ENCODE measurements around the gene MTMR12. TPM values are rescaled to one million over a fixed set of nuclear protein-coding genes. Genes with fewer than 3 reads are reported as not detected.

Gene MTMR12
- total RNA-seq, 2 experiments from 2014 or later, result 21.6 to 22.8 TPM

- ChIA-PET POLR2A (interaction anchor here (0.6 kb wide), 1 partner anchor 16 kb away, joined by 4 read pairs; no protein-coding TSS in a partner anchor), CTCF (no interaction called here)
- H3K36me3 Mint-ChIP-seq (ENCODE audit: low read depth), result peaks cover 16% of the 10 kb centered on the region
- H3K4me3 Mint-ChIP-seq, result peak overlapping the region; percentile 87
- ATAC-seq (no peak), DNase-seq (no peak)
- peaks cover 33% of the 10 kb centered on the region for H3K4me1 Mint-ChIP-seq
- peak overlapping the region; percentile 86 for H3K27ac Mint-ChIP-seq
- intact Hi-C loops (cut with DNase I, micrococcal nuclease), result loop anchor here (1.0 to 5.0 kb wide), 6 partner anchors 31 to 1696 kb away; partner anchors contain the start of genes AMACR (in 1 of the 2), C5orf22 (in 1 of the 2), DROSHA (in 1 of the 2) and GOLPH3 (in 1 of the 2)
- no peaks in the 10 kb centered on the region for H3K27me3 Mint-ChIP-seq
- H3K9me3 Mint-ChIP-seq (ENCODE audit: low read depth), result no peaks in the 10 kb centered on the region
Measured at GRCh38 chr5:32311404-32312196, 1.1 kb downstream of the MTMR12 start.

GRCh38 chr5:32309761-32310160 is 3.0 kb downstream of the MTMR12 start:
- intact Hi-C loops (cut with DNase I, micrococcal nuclease), result loop anchor here in 1 of 2 experiments (5.0 kb wide), 1 partner anchor 1698 kb away; the partner anchor contains the start of gene AMACR
- CTCF ChIA-PET, result no interaction called here

GRCh38 chr5:32308946-32309345 is 3.8 kb downstream of the MTMR12 start:
- Mint-ChIP-seq H3K4me1 (peaks cover 53% of the 10 kb centered on the region), H3K4me3 (no peak overlapping the region), H3K9me3 (ENCODE audit: low read depth) (no peaks in the 10 kb centered on the region), H3K27me3 (no peaks in the 10 kb centered on the region), H3K36me3 (ENCODE audit: low read depth) (peaks cover 19% of the 10 kb centered on the region), H3K27ac (no peak overlapping the region)
- ChIA-PET POLR2A (no interaction called here), CTCF (no interaction called here)
- DNase-seq (no peak), ATAC-seq (no peak)
- intact Hi-C loops (cut with DNase I, micrococcal nuclease), result no loop called here

More at GRCh38 chr5:32309761-32310160, 3.0 kb downstream of the MTMR12 start:
- ATAC-seq (no peak), DNase-seq (no peak)
- Mint-ChIP-seq H3K9me3 (ENCODE audit: low read depth) (no peaks in the 10 kb centered on the region), H3K36me3 (ENCODE audit: low read depth) (peaks cover 17% of the 10 kb centered on the region), H3K27ac (no peak overlapping the region), H3K27me3 (no peaks in the 10 kb centered on the region), H3K4me1 (peaks cover 45% of the 10 kb centered on the region), H3K4me3 (no peak overlapping the region)
- POLR2A ChIA-PET, result no interaction called here

- intact Hi-C loops (cut with DNase I, micrococcal nuclease), result no loop called here
- Mint-ChIP-seq H3K4me3 (no peak overlapping the region), H3K27me3 (no peaks in the 10 kb centered on the region), H3K36me3 (ENCODE audit: low read depth) (peaks cover 19% of the 10 kb centered on the region), H3K27ac (no peak overlapping the region), H3K4me1 (peaks cover 64% of the 10 kb centered on the region), H3K9me3 (ENCODE audit: low read depth) (no peaks in the 10 kb centered on the region)
- no peak for ATAC-seq
- POLR2A ChIA-PET, result interaction anchor here (0.6 kb wide), 1 partner anchor 146 kb away, joined by 3 read pairs; no protein-coding TSS in a partner anchor
- no peak for DNase-seq
- CTCF ChIA-PET, result interaction anchor here (0.7 to 0.8 kb wide), 3 partner anchors 58 to 136 kb away, joined by 3 to 4 read pairs (median 3); no protein-coding TSS in a partner anchor
Measured at GRCh38 chr5:32307769-32308194, 5.0 kb downstream of the MTMR12 start.

- Mint-ChIP-seq H3K27me3 (no peaks in the 10 kb centered on the region), H3K9me3 (ENCODE audit: low read depth) (no peaks in the 10 kb centered on the region), H3K4me3 (no peak overlapping the region), H3K36me3 (ENCODE audit: low read depth) (peaks cover 12% of the 10 kb centered on the region), H3K4me1 (peaks cover 63% of the 10 kb centered on the region), H3K27ac (peak overlapping the region; percentile 8)
- no peak for DNase-seq
- ChIA-PET POLR2A (interaction anchor here (0.5 kb wide), 1 partner anchor 238 kb away, joined by 4 read pairs; no protein-coding TSS in a partner anchor), CTCF (interaction anchor here (0.7 to 1.3 kb wide), 4 partner anchors 11 to 160 kb away, joined by 3 to 4 read pairs (median 3); no protein-coding TSS in a partner anchor)
- no peak for ATAC-seq
- intact Hi-C loops (cut with DNase I, micrococcal nuclease), result no loop called here
Measured at GRCh38 chr5:32304622-32305021, 8.1 kb downstream of the MTMR12 start.

GRCh38 chr5:32303755-32304120 is 9.0 kb downstream of the MTMR12 start:
- Mint-ChIP-seq H3K4me3 (no peak overlapping the region), H3K36me3 (ENCODE audit: low read depth) (peaks cover 8% of the 10 kb centered on the region), H3K27ac (no peak overlapping the region), H3K9me3 (ENCODE audit: low read depth) (no peaks in the 10 kb centered on the region), H3K4me1 (peaks cover 63% of the 10 kb centered on the region), H3K27me3 (no peaks in the 10 kb centered on the region)
- POLR2A ChIA-PET, result no interaction called here
- intact Hi-C loops (cut with DNase I, micrococcal nuclease), result no loop called here
- no peak for DNase-seq
- ATAC-seq, result peak; percentile 36
- CTCF ChIA-PET, result interaction anchor here (1.0 kb wide), 1 partner anchor 309 kb away, joined by 3 read pairs; no protein-coding TSS in a partner anchor

GRCh38 chr5:32302835-32303754 is 9.6 kb downstream of the MTMR12 start:
- no peaks in the 10 kb centered on the region for H3K9me3 Mint-ChIP-seq (ENCODE audit: low read depth)
- H3K27ac Mint-ChIP-seq, result no peak overlapping the region
- no peak for DNase-seq
- H3K36me3 Mint-ChIP-seq (ENCODE audit: low read depth), result peaks cover 6% of the 10 kb centered on the region
- peaks cover 63% of the 10 kb centered on the region for H3K4me1 Mint-ChIP-seq
- peak; percentile 26 for ATAC-seq
- intact Hi-C loops (cut with DNase I, micrococcal nuclease), result no loop called here
- ChIA-PET POLR2A (no interaction called here), CTCF (interaction anchor here (1.0 kb wide), 1 partner anchor 310 kb away, joined by 3 read pairs; no protein-coding TSS in a partner anchor)
- H3K27me3 Mint-ChIP-seq, result no peaks in the 10 kb centered on the region
- H3K4me3 Mint-ChIP-seq, result no peak overlapping the region

GRCh38 chr5:32301891-32302290 is 10.8 kb downstream of the MTMR12 start:
- Mint-ChIP-seq H3K36me3 (ENCODE audit: low read depth) (peaks cover 11% of the 10 kb centered on the region), H3K27me3 (no peaks in the 10 kb centered on the region), H3K4me3 (no peak overlapping the region), H3K4me1 (peaks cover 70% of the 10 kb centered on the region), H3K9me3 (ENCODE audit: low read depth) (no peaks in the 10 kb centered on the region), H3K27ac (no peak overlapping the region)
- ATAC-seq, result no peak
- POLR2A ChIA-PET, result no interaction called here
- intact Hi-C loops (cut with DNase I, micrococcal nuclease), result no loop called here
- CTCF ChIA-PET, result interaction anchor here (1.2 kb wide), 1 partner anchor 69 kb away, joined by 3 read pairs; no protein-coding TSS in a partner anchor
- no peak for DNase-seq

GRCh38 chr5:32299059-32299677 is 13.6 kb downstream of the MTMR12 start:
- H3K9me3 Mint-ChIP-seq (ENCODE audit: low read depth), result no peaks in the 10 kb centered on the region
- POLR2A ChIA-PET, result no interaction called here
- no peak overlapping the region for H3K4me3 Mint-ChIP-seq
- CTCF ChIA-PET, result interaction anchor here (0.5 to 1.2 kb wide), 2 partner anchors 28 to 148 kb away, joined by 3 to 4 read pairs; no protein-coding TSS in a partner anchor
- ATAC-seq (no peak), DNase-seq (no peak)
- H3K27me3 Mint-ChIP-seq, result no peaks in the 10 kb centered on the region
- no peak overlapping the region for H3K27ac Mint-ChIP-seq
- intact Hi-C loops (cut with DNase I, micrococcal nuclease), result no loop called here
- H3K4me1 Mint-ChIP-seq, result peaks cover 52% of the 10 kb centered on the region
- H3K36me3 Mint-ChIP-seq (ENCODE audit: low read depth), result peaks cover 7% of the 10 kb centered on the region

GRCh38 chr5:32298059-32298415 is 14.7 kb downstream of the MTMR12 start:
- no peaks in the 10 kb centered on the region for H3K9me3 Mint-ChIP-seq (ENCODE audit: low read depth)
- H3K4me3 Mint-ChIP-seq, result no peak overlapping the region
- CTCF ChIA-PET, result interaction anchor here (0.6 to 1.4 kb wide), 6 partner anchors 12 to 292 kb away, joined by 3 to 4 read pairs (median 3); no protein-coding TSS in a partner anchor
- H3K27ac Mint-ChIP-seq, result peak overlapping the region; percentile 43
- ATAC-seq (peak; percentile 75), DNase-seq (peak; percentile 44)
- intact Hi-C loops (cut with DNase I, micrococcal nuclease), result no loop called here
- peaks cover 9% of the 10 kb centered on the region for H3K36me3 Mint-ChIP-seq (ENCODE audit: low read depth)
- H3K4me1 Mint-ChIP-seq, result peaks cover 42% of the 10 kb centered on the region
- H3K27me3 Mint-ChIP-seq, result no peaks in the 10 kb centered on the region
- POLR2A ChIA-PET, result no interaction called here
